Kidney capillary endothelial cell (primary cell): ENCODE measurements around the gene PITPNB.

ENCODE experiments used
- DNase-seq: peaks from one replicate; pipeline ENCODE4 v3.0.0-alpha.2; 2018; ENCODE audit warnings: low spot score

The PITPNB gene

DNA sequence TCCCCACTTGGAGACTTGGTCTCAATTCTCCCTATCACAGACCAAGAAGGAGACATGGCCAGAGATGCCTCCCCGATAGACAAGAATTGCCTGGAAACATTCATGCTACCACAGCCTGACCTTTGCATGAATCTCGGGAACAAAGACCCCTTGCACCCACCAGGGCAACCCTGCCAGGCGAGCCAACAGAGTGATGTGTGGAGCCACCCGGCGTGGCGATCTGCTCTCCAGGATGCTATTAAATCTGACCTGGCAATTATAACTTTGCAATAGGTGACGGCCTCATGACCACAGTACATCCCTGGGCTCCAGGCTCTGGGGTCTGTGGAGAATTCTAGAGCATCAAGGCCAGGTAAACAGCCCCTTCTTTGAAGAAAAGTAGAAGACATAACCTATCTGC is 86.5 kb downstream of the PITPNB start:
- no peak for DNase-seq

DNA sequence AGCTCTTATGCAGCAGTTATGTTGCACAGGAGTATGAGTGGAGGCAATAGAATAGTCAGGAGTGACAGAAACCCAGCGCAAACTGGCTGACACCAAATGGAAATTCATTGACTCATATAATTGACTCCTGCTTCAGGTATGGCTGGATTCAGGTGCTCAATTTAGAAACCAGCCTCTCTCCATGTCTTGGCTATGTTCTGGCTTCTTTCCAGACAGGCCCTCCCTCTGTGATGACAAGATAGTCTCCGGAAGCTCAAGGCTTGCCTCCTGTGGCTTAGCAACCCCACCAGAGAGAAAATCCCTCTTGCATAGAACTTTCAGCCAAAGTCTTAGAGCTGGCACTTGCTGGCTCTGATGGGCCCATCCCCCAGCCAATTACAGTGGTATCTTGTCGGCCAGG is 89.4 kb downstream of the PITPNB start:
- no peak for DNase-seq

DNA sequence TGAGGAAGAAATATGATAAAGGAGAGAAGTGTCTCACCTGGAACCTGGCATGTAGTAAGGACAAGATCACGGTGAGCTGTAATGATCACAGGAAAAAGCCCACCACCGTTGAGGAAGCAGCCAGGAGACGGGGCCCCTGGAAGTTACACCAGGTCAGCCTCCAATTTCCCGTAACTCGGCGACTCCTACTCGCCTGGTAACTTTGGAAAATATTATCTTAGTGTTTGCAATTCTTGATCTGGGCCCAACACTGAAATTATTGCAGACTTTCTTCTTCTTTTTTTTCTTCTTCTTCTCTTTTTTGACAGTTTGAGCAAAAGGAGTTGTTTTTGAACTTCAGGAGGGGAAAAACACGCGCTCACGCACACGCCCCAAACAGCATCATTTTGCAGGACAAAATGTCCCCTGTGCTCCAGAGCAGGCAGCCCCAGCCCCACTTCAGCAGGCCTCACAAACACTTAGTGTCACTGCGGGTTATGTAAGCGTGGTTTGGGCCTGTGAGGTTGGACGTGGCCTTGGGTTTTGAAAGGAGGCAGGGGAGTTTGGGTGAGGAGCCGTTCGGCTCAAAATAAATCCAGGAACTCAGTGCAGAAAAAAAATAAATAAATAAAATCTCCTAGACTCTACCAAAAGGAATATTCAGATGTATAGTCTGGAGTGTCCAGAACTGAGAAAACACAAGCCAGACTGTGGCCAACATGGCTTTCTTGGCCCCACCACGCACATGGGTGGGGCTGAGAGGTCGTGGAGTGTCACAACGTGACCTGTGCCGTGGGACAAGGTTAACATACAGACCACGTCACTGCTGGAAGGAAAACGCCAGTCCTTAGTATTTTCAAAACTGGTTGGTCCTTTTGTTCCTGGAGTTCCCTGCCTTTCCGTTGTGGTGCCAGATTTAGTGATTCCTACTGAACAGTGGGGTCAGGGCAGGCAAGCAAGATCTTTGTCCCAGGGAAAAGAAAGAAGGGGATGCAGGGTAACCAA is 91.2 kb downstream of the PITPNB start:
- no peak for DNase-seq

DNA sequence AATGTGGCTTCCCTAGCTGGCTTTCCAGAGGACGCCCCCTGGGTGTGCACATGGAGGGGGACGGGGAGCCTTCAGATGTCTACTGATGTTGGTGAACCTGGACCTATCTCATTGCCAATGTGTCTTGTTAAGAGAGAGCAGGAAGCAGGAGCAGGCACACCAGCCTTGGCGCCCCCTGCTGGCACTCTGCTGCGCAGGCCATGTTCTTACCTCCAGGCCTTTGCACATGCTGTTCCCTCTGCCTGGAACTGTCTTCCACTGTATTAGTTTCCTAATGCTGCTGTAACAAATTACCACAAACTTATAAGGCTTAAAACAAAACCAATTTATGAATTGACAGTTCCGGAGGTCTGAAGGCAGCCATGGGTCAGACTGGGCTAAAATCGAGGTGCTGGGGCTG is 93.9 kb downstream of the PITPNB start:
- no peak for DNase-seq

DNA sequence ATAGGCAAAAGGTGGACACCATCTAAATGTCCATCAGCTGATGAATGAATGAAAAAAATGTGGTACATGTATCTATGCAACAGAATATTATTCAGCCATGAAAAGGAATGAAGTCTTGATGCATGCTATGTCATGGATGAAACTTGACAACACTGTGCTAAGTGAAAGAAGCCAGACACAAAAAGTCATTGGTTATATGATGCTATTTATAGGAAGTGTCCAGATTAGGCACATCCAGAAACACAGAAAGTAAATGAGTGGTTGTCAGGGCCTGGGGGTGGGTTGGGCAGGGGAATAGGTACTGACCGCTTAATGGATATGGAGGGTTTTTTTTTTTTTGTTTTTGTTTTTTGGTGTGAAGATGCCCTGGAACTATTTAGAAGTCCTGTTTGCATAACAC is 95.8 kb downstream of the PITPNB start:
- DNase-seq: no peak

DNA sequence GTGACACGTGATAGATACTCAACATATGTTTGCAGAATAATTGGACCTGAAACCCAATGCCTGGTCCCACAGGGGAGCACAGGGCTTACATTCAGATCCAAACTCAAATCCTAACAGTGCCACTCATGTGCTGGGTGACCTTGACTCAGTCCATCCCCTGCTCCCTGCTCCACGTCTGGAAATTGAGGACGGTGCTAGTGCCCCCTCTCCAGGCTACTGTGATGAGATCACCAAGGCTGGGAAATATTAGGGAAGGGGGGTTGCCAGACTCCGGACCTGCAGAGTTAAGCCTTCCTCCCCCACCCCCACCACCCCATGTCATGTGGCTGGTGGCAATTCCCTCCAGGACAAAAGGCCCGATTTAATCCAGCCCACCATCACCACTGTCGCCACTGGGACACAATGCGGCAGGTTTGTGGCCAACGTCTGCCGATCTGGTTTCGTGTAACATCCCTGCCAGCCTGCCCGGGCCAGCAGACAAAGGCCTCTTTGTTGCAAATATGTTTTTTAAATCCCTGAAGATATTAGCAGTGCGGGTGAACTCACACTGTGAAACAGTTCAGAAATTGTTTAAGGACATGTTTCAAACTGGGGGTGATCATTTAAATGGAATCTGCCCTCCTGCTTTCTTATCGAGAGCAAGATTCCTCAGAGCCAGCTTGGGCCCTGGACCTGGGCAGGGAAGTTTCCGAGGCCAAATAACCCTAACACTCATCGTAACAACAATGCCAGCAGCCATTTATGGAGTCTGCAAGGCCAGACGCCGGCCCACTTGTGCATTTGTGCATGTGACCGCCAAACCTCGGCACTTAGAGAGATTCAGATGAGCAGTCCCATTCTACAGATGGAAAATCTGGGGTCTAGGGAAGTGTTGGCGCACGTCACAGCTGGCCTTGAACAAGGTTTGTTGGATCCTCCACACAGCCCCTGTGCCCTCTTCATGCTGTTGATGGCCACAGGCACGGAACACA is 97.9 kb downstream of the PITPNB start:
- DNase-seq: no peak

DNA sequence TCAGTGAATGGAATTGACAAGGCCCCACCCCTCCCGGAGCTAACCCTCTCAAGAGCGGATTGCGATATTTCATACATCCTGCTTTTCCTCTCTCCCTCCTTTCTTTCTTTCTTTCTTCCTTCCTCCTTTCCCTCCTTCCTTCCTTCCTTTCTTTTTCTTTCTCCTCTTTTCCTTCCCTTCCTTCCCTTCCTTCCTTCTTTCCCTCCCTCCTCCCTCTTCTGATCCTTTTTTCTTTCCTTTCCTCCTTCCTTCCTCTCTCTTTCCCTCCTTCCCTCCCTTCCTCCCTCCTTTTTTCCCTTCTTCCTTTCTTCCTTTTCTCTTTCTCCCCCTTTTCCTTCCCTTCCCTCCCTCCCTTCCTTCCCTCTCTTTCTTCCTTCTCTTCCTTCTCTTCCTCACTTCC is 102.5 kb downstream of the PITPNB start:
- no peak for DNase-seq

DNA sequence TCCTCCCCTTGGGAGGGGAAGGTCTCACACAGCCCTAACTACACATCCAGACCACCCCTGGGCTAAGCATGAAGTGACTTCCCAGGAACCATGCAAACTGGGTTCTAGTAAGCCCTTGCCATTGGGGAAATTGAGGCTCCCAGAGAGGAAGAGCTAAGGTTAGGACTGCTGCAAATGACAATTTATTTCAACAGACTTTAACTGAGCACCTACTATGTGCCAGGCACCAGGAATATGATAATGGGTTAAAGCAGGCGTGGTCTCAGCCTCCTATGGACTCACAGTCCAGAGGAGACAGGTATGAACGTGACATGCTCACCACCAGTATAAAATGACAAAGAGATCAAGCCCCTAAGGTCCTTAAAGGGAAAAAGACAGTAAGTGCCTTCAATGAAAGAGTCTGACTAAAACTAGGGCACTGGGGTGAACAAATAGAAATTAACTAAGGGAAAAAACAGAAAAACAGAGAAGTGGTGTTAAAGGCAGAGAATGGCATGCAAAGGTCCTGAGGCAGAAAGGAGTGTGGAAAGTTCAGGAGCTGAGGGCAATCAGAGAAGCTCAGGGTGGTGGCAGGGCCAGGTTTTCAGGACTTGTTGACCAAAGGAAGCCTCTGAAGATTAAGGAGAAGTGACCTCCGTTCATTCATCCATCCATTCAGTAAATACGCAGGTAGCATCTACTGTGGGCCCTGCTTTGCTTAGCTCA is 103.1 kb downstream of the PITPNB start:
- DNase-seq: no peak

DNA sequence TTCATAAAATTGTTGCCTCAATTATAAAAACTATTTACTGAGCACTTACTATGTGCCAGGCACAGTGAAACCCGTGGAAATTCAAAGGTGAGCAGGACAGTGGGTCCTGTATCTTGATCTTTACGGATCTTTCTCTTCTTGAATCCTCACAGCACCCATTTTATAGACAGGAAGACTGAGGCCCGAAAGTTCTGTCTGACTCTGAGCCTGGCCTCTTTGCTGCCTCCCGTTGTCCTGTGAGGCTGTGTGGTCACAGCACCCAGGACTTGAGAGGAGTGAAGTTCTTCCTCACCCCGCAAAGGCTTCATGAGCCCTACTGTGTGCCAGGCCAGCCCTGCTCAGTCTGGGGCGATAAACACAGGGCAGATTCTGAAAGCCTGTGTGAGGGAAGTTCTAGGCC is 104.1 kb downstream of the PITPNB start:
- DNase-seq: no peak

DNA sequence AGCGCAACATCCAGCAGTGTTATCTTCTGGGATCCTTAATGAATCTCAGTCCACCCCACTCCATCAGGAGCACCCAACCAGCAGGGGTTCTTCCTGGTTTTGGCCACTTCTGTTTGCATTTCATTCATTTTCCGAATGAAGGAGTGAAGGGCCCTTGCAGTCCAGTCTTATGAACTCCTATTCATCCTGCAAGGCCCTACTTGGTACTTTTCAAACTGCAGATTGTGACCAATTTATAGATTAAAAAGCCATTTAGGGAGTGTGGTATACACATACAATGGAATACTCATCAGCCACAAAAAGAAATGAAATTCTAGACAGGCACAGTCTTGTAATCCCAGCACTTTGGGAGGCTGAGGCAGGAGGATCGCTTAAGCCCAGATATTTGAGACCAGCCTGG is 107.3 kb downstream of the PITPNB start:
- DNase-seq: no peak

DNA sequence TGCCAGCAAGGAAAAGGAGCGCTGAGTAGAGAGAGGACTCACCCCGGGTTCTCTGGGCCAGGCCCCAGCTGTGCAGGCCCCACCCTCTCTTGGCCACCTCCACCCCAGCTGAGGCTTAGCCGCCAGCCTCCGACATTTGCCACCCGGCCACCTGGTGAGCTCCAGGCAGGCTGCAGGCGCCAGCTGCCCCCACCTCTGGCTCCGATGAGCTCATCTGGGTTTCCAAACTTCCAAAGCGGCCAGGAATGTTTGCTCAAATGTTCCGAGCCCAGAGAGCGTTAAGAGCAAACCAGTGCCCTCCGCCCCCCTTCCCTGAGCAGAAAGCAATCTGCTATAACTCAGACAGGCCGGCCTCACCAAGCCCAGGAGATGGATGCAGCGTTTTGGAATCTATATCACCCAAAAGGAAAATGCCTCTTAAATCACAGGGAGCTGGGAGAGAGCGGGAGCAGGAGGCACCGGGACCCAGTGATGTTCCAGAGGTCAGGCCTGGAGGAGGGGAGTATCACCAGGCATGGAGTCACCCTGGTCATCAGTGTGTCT is 108.4 kb downstream of the PITPNB start:
- no peak for DNase-seq

DNA sequence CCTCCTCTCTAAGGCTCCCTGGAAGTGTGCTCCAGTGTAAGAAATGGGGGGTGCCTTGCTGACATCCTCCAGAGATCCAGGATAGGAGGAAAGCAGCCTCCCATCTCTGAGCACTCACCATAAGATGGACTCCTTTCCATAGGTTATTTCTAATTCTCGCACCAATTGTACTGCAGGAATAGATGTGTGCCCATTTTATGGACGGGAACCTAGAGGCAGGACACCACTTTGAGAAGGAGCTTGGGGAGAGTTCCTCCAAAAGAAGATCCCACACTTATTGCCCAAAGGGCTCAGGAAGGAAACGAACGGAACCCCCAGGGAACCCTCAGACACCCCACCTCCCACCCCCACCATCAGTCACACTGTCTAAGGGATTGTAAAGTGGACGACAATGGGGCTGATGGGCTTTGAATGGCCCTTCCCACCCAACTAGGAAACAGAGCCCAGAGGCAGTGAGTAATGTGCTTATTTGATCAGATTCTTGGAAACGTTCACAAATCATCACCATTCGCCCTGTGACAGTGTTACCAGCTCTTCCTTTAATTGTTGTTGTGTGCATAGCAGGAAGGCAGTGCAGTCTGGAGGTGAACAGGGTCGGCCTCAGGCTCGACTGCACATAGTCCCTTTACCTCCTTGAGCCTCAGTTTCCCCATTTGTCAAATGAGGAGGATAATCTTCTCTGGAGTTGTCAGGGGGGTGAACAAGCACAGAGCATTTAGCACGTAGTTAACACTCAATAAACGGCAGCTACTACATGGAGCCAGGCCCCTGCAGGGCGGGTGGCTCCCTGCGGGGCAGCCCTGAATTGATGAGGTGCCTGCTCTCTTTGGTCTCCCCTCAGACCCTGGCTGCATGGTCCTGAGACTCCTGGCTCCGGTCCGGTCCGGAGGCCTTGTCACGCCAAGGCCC is 109.1 kb downstream of the PITPNB start:
- peak; percentile 55 for DNase-seq

DNA sequence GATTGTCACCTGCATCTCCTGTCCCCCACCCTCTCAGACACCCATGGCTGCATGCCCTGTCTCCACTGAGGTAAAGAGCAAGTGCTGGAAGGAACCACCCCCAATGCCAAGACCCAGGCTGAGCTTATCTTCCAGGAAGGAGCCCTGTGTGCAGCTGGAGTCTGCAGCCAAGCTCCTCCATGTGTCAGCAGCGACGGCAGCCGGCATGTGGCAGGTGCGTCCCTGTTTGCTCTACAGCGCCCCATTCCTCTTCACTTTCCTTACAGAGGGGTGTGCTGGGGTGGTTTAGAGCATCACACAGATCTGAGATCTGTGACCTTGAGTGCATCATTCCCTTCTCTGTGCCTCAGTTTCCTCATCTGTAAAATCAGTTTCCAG is 109.8 kb downstream of the PITPNB start:
- no peak for DNase-seq

DNA sequence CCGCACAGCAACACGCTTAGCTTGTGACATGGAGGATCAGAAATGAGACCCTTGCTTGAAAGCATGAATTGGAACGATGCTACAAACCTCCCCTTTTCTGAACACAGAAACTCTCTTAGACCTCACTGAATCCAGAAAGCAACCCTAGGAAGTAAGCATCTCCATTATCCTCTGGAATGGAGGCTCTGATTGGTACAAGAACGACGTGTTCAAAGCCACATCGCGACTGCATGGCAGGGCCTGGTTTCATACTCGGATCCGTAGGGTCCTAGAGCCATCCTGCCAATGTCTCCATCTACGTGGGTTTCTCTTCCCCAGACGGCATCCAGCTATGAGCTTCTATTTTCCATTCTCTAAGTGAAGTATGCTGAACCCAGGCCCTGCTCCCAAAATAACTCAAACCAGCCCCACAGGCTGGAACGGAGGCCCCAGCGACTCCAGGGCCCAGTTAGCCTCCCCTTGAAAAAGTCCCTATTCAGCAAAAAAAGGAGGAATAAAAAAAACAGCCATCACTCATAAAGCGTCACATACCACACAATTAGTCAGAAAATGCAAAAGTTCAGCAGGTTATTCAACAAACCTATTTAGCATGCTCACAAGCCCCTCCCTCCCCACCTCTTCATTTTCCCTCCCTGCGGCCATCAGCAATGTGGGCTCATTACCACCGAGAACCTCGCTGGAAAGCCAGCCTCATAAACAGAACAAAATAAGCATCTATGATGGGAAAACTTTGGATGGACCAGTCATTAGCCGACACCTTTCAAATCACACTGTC is 110.4 kb downstream of the PITPNB start:
- no peak for DNase-seq

DNA sequence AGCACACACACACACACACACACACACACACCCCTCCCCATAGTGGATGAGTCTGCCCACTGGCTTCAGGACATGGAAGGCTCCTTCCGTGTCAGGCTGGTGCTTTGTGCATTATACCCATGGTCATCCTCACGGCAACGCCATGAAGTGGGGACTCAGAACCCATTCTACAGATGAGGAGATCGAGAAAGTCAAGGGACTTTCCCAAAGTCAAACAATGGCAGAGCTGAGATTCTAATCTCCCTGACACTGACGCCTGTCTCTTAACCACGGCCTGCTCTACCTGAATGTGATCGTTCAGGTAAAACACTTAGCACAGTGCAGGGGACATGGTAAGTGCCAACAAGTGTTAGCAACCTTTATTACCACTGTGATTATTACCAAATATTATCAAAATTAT is 113.2 kb downstream of the PITPNB start:
- DNase-seq: no peak

DNA sequence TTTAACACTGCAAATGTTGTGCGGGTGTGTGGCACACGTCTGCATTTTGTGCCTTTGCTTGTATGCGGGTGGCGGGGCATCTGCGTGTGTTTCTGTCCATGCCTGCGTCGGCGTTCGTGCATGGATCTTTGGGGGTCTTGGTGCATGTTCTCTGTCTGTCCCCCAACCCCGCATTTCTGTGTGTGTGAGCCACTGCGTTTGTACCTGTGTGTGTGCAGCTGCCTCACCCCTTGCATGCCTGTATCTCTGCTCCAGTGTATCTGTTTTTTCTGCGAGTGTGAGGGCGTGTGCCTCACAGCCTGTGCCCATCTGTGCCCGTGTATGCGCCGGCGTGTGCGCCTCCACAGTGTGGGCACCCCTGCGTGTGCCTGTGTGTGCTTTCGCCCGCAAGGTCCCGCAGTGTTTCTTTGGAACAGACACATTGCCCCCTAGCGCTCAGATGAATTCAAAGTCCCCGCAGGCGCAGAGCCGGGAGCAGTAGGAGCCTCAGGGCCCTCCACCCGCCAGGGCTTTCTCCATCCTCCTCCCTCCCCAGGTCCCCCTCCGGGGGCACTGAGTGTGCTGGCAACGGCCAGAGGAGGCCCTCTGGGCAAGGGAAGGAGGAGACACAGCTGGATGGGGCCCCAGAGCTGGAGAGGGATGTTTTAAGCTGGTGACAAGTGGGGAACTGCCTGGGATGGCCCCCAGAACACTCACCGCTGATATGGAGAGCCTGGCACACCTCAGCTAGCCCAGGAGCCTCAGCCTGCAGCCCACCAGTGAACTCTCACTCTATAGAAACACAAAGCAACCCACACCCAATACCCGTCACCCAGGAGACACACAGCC is 114.4 kb downstream of the PITPNB start:
- DNase-seq: peak; percentile 62

DNA sequence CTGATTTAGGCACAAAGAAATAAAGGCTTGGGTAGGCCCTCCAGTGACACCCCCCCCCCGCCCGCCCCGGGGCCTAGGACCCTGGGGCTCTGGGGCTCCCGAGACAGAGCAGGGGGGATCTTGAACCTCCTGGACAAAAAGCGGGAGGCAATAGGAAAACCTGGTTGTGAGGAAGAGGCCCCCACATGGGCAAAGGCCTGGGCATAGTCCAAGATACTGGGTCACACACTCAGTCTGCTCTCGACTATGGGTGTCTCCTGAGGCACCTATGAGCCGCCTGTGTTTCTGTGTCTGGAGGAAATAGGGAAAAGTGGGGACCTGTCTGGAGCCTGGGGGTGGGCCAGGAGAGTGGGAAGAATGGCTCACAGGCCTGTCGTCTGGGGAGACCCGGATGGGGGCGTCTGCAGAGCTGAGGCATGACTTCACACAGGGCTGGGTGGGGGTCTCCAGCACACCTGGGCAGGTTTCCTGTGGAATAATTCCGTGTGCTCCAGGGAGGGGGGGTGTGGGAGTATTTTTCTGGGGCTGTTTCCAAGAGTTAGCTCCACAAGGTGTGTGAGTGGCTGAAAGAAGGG is 115.1 kb downstream of the PITPNB start:
- no peak for DNase-seq

DNA sequence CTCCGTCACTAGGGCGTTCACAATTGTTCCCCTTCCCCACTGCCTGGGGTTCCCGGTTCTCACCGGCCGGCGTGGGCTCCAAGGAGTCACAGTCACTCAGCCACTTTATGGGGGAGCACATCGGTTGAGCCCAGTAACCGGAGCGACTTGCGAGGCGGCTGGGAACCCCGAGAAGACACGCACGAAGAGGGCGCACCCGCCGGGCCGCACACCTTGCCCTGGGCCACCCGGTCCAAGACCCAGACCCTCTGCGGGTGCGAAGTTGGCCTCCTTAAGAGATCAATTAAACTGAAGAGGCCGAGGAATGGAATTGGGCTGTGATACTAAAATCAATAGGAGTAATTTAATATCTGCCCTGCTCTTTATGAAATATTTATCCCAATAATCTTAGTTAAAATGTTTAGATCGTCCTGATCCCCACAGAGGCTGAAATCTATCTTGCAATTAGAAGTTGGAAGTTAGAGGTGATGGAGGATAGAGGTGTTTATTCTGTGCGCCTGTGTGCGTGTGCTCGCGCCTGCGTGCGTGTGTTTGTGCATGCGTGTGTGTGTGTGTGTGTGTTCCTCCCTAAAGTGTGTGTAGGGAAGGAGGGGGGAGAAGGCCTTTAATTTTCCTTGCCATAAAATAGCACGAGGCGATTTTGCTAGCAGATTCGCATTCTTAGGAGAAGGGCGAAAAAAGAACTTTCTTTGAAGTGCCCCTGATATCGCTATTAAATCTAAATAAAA is 116.5 kb downstream of the PITPNB start:
- DNase-seq: no peak
